ENCODE results near the gene LEFTY2.
"Not testable (repeated sequence)": the region's sequence is repeated elsewhere in the genome, so short reads cannot be mapped to it uniquely, and the experiment has no call there.

DNA sequence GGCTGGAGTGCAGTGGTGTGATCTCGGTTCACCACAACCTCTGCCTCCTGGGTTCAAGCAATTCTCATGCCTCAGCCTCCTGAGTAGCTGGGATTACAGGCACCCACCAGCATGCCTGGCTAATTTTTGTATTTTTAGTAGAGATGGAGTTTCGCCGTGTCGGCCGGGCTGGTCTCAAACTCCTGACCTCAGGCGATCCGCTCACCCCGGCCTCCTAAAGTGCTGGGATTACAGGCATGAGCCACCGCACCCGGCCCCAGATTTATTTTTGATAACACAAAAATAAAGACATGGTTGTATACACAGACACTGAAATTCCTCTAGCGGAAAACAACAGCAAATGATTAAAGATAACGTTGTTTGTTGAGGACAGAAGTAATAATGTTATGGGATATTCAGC is 34.1 kb upstream of the LEFTY2 start:
- TF ChIP-seq, protein P1, sequence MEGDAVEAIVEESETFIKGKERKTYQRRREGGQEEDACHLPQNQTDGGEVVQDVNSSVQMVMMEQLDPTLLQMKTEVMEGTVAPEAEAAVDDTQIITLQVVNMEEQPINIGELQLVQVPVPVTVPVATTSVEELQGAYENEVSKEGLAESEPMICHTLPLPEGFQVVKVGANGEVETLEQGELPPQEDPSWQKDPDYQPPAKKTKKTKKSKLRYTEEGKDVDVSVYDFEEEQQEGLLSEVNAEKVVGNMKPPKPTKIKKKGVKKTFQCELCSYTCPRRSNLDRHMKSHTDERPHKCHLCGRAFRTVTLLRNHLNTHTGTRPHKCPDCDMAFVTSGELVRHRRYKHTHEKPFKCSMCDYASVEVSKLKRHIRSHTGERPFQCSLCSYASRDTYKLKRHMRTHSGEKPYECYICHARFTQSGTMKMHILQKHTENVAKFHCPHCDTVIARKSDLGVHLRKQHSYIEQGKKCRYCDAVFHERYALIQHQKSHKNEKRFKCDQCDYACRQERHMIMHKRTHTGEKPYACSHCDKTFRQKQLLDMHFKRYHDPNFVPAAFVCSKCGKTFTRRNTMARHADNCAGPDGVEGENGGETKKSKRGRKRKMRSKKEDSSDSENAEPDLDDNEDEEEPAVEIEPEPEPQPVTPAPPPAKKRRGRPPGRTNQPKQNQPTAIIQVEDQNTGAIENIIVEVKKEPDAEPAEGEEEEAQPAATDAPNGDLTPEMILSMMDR (conservative IDR thresholded peaks at IDR 0.05; ENCODE audit: low read depth, low read length) = not testable (repeated sequence)
- TF ChIP-seq EZH2phosphoT487 (IDR thresholded peaks at IDR 0.05; ENCODE audit: borderline replicate concordance, low read length) = not testable (repeated sequence)

Measured in PC-3 (cell line).